ENCODE data around the gene COL27A1. TPM values are rescaled to one million over a fixed set of nuclear protein-coding genes. Genes with fewer than 3 reads are reported as not detected.
A peak's percentile ranks its signal among the peaks of the same experiment; 100 is the strongest.

The COL27A1 gene
- total RNA-seq, 1 donor from 2014 or later = 4.3 TPM

DNA sequence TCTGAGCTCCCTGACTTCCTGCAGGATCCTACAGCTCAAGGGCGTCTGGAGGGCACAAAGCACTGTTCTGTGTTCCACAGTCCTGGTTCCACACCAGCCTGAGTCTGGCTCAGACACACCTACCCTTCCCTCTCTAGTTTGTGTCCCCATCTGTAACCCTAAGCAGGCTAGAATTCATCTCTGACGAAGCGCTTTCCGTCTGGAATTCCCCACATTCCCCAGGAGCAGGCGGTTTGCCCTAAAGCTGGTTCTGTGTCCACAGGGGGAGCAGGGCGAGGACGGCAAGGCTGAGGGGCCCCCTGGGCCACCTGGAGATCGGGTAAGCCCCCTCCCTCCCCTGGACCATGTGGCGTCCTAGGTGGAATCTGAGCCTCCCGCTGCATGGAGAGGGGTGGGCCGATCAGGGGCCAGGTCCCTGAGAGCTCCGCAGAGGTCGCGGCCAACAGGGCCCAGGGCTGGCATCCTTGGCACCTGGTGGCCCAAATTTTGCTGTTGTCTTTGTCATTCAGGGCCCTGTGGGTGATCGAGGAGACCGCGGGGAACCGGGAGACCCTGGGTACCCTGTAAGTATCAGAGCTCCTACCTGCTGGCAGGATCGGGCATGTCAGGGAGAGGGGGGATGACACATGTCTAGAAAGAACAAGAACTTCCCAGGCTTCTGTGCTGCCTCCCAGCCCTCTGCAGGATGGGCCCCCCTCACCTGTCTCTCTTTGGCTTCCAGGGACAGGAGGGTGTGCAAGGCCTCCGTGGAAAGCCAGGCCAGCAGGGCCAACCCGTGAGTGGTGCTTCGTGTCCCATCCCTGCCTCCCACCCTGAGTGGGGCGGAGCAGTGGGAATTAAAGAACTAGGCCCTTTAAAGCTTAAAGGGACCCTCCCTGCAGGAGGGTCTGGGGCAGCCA is 133.1 kb downstream of the COL27A1 start:
- Histone ChIP-seq H4K20me1 (ENCODE audit: low read depth) (no peaks in the 10 kb centered on the region), H3K4me1 (peaks cover 18% of the 10 kb centered on the region), H2AFZ (replicated peaks) (no peak overlapping the region), H3K4me3 (no peak overlapping the region), H3K27me3 (no peaks in the 10 kb centered on the region), H3K4me2 (no peak overlapping the region), H3K9me3 (ENCODE audit: low read depth) (no peaks in the 10 kb centered on the region), H3F3A (ENCODE audit: low read depth) (no peaks in the 10 kb centered on the region), H3K9ac (no peak overlapping the region), H3K36me3 (no peaks in the 10 kb centered on the region), H3K79me2 (ENCODE audit: low read depth) (no peaks in the 10 kb centered on the region), H3K27ac (no peak overlapping the region)
- H3K4me1 Mint-ChIP-seq = peaks cover 23% of the 10 kb centered on the region
- DNase-seq (ENCODE audit: low spot score) = peak; percentile 64
- peaks cover 10% of the 10 kb centered on the region for H3K36me3 Mint-ChIP-seq
- H3K27me3 Mint-ChIP-seq (ENCODE audit: insufficient read depth, low read depth) = peaks cover 11% of the 10 kb centered on the region
- no peak overlapping the region for H3K4me3 Mint-ChIP-seq
- no peak for TF ChIP-seq EZH2phosphoT487 (IDR thresholded peaks at IDR 0.05)
- TF ChIP-seq, protein P1, sequence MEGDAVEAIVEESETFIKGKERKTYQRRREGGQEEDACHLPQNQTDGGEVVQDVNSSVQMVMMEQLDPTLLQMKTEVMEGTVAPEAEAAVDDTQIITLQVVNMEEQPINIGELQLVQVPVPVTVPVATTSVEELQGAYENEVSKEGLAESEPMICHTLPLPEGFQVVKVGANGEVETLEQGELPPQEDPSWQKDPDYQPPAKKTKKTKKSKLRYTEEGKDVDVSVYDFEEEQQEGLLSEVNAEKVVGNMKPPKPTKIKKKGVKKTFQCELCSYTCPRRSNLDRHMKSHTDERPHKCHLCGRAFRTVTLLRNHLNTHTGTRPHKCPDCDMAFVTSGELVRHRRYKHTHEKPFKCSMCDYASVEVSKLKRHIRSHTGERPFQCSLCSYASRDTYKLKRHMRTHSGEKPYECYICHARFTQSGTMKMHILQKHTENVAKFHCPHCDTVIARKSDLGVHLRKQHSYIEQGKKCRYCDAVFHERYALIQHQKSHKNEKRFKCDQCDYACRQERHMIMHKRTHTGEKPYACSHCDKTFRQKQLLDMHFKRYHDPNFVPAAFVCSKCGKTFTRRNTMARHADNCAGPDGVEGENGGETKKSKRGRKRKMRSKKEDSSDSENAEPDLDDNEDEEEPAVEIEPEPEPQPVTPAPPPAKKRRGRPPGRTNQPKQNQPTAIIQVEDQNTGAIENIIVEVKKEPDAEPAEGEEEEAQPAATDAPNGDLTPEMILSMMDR (IDR thresholded peaks at IDR 0.05) = no peak
- no peak for TF ChIP-seq EZH2 (IDR thresholded peaks at IDR 0.05)
- peaks cover 2% of the 10 kb centered on the region for H3K9me3 Mint-ChIP-seq
- peak overlapping the region; percentile 60 for H3K27ac Mint-ChIP-seq

DNA sequence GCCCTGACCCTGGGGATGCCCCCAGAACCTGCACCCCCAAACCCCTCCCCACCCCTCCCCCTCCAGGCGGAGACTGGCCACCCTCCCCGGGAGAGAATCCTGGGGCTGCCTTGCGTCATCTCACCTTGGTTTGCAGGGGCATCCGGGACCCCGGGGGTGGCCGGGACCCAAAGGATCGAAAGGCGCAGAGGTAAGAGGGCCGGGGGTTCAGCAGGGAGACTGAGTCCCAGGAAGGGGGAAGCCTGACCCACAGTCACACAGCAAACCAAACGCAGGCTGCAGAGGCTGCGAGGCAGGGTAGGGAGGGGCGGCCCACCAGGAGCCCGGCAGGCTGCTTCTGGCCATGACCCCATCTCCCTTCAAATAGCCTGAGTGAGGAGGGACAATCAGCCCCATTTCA is 133.8 kb downstream of the COL27A1 start:
- Histone ChIP-seq H3K27me3 (no peaks in the 10 kb centered on the region), H3K79me2 (ENCODE audit: low read depth) (no peaks in the 10 kb centered on the region), H4K20me1 (ENCODE audit: low read depth) (no peaks in the 10 kb centered on the region), H2AFZ (replicated peaks) (no peak overlapping the region), H3K36me3 (no peaks in the 10 kb centered on the region), H3F3A (ENCODE audit: low read depth) (no peaks in the 10 kb centered on the region), H3K9ac (no peak overlapping the region), H3K4me2 (no peak overlapping the region), H3K4me3 (no peak overlapping the region), H3K4me1 (peaks cover 18% of the 10 kb centered on the region), H3K27ac (no peak overlapping the region), H3K9me3 (ENCODE audit: low read depth) (no peaks in the 10 kb centered on the region)
- Mint-ChIP-seq H3K27ac (no peak overlapping the region), H3K36me3 (peaks cover 11% of the 10 kb centered on the region), H3K27me3 (ENCODE audit: insufficient read depth, low read depth) (peaks cover 11% of the 10 kb centered on the region), H3K4me1 (peaks cover 21% of the 10 kb centered on the region), H3K9me3 (peaks cover 2% of the 10 kb centered on the region), H3K4me3 (no peak overlapping the region)
- no peak for DNase-seq (ENCODE audit: low spot score)
- TF ChIP-seq, protein P1 (IDR thresholded peaks at IDR 0.05) = no peak
- TF ChIP-seq EZH2 (IDR thresholded peaks at IDR 0.05) (no peak), EZH2phosphoT487 (IDR thresholded peaks at IDR 0.05) (no peak)

DNA sequence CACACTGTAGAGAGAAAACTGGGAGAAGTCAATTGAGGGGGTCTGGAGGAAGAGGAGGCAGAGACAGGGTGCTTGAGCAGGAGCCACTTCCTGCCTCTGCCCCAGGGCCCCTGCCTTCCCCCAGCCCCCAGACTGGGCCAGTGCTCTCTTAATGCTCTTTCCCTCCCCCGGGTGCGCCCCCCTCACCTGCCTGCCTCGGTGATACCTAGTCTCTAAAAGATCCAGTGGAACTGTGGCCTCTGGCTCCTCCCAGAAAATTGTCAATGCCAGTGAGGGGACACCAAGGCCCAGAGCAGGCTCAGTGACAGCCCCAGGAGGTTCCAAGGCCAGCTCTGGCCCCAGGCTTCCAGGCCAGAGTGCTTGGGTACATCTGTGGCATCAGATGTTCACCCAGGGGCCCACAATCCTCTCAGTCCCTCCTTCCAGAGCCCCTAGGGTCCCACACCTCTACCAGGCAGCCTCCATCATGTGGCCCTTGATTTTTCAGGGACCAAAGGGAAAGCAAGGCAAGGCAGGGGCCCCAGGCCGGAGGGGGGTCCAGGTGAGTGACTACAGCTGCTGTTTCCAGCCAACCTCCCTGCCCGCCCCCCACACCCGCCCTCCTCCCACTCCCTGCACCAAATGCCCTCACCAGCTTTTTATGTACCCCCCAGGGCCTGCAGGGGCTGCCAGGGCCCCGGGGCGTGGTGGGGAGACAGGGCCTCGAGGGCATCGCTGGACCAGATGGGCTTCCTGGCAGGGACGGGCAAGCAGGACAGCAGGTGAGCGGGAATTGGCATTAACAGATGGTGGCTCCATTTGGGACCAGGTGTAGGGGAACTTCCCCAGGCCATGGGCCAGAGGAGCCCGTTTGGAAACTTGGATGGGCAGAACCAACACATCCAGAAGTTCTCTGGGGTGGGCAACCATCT is 134.5 kb downstream of the COL27A1 start:
- H3K9ac ChIP-seq = no peak overlapping the region
- Mint-ChIP-seq H3K4me1 (peaks cover 21% of the 10 kb centered on the region), H3K27ac (no peak overlapping the region), H3K27me3 (ENCODE audit: insufficient read depth, low read depth) (peaks cover 11% of the 10 kb centered on the region), H3K36me3 (peaks cover 18% of the 10 kb centered on the region), H3K4me3 (no peak overlapping the region), H3K9me3 (peaks cover 7% of the 10 kb centered on the region)
- no peak overlapping the region for H2AFZ ChIP-seq (replicated peaks)
- peaks cover 2% of the 10 kb centered on the region for H3K36me3 ChIP-seq
- no peaks in the 10 kb centered on the region for H3F3A ChIP-seq (ENCODE audit: low read depth)
- no peak overlapping the region for H3K4me3 ChIP-seq
- no peak for DNase-seq (ENCODE audit: low spot score)
- no peak overlapping the region for H3K4me2 ChIP-seq
- TF ChIP-seq EZH2 (IDR thresholded peaks at IDR 0.05) (no peak), EZH2phosphoT487 (IDR thresholded peaks at IDR 0.05) (no peak)
- TF ChIP-seq, protein P1 (IDR thresholded peaks at IDR 0.05) = no peak
- no peaks in the 10 kb centered on the region for H3K27me3 ChIP-seq
- peaks cover 4% of the 10 kb centered on the region for H3K9me3 ChIP-seq (ENCODE audit: low read depth)
- H3K4me1 ChIP-seq = peaks cover 18% of the 10 kb centered on the region
- H3K27ac ChIP-seq = no peak overlapping the region
- no peaks in the 10 kb centered on the region for H3K79me2 ChIP-seq (ENCODE audit: low read depth)
- H4K20me1 ChIP-seq (ENCODE audit: low read depth) = no peaks in the 10 kb centered on the region
